GM19240 (cell line): ENCODE data around the gene ACLY.
"Not testable (repeated sequence)": the region's sequence is repeated elsewhere in the genome, so short reads cannot be mapped to it uniquely, and the experiment has no call there.

Experiments
- DNase-seq: peaks from one replicate; pipeline ENCODE4 v3.0.0; 2011; ENCODE audit warnings: low spot score; ENCODE audit not compliant: insufficient read length

Gene ACLY

DNA sequence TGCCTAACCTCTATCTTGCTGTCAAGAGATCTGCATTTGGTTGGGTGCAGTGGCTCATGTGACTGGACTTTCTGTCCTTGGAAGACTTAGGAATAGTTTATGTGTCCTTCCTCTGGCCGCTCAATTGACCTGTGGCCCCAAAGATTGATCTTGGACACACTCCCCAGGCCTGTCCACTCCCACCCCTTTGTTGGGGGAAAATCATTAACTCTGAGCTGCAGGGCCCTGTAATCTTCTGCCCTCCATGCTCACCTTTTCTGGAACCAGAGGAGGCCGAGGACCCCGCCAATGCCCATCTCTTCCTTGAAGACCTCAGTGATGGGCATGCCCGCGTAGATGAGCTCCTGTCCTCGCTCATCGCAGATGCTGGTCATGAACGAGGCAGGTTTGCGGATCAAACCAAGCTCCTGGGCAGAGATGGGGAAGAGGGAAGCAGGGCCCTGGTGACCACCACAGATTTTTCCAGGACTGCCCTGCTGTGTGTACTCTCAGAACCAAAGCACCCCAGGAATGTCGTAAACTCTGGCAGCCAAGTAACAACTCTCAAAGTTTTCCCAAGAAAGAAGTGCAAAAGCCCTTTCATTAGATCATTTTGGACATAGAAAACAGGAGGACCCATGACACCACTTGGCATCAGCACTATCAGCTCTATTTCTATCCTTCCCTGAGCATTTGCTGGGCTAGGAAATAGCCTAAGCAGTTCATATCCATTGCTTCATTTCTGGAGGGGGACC is 45.0 kb downstream of the ACLY start:
- no peak for DNase-seq

DNA sequence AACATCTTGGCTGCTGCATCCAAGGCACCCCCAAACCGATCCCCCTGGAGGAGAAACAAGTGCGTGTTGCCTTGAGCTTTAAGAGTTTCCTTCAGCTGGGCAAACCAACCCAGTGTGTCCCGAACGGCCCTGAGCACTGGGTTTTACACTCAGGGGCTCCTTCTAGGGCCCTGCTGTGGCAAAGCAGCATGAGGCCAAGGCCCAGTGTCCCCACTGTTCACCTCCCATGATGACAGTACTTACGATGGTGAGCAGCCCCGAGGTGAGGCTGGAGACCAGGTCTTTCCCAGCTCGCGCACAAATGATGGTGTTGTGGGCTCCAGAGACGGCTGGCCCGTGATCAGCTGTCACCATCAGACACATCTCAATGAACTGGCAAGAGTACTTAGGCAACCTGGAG is 47.0 kb downstream of the ACLY start:
- no peak for DNase-seq

DNA sequence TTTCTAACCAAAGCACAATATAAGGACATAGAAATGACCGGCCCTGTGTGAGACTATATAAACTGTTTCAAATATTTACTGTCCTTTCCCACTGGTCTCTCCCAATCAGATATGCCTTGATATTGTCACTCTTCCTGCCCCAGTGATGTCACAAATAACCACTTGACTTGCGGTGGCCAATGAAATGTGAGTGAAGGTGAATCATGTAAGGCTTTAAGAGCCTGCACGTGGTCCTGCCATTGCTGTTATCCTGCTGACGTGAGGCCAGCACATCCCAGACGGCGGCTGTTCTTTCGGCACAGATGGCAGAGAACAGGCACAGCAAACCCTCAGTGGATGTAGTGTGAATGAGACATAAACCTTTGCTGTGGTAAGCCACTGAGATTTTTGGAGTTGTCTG is 48.1 kb downstream of the ACLY start:
- no peak for DNase-seq

DNA sequence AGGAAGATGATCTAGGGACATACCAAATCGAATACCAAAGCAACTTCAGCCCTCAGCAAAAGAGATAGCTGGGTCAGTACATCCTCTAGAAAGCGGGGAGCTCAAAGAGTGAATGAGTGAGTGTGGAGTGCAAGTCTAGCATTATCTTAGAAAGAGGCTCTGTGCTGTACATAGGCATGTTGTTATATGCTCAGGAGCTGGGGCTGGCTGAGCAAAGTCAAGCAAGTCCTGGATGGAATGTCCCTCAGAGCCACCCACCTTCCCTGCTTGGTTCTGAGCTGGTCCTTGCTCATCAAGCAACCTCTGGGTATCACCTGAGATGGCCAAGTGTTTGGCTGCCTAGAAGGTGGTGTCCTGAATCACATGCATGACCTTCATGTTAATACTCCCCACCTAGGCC is 48.7 kb downstream of the ACLY start:
- DNase-seq = no peak

DNA sequence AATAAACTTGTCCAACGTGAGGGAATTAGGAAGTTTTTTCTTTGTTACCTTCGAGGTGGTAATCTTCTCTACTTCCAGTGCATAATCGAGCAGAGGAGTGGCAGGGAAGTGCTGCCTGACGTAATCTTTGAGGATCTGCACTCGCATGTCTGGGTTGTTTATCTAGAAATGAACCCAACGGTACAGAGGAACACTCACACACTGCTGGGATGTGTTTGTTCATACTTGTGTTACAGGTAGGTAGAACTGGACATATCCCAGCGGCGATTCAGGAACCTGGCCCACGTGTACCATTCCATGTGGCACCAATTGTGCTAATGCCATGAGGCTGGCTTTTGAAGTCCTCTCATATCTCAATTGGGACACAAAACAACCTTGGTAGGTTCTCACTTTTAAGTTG is 49.3 kb downstream of the ACLY start:
- DNase-seq = no peak

DNA sequence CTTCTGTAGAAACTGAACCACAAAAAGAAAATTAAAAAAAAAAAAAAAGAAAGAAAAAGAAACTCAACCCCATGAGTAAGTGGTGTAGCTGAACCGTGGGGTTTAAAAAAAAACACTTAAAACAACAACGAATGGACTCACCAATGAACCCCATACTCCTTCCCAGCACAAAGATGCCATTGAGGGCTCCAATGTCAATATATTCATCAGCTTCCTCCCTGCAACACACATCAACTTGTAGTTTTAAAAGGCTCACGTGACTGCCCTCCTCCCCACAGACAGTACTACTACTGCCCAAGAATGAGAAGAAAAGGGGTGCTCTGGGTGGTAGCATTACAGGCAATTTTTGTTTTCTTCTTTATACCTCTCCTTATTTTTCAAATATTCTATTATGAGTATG is 50.2 kb downstream of the ACLY start:
- no peak for DNase-seq

DNA sequence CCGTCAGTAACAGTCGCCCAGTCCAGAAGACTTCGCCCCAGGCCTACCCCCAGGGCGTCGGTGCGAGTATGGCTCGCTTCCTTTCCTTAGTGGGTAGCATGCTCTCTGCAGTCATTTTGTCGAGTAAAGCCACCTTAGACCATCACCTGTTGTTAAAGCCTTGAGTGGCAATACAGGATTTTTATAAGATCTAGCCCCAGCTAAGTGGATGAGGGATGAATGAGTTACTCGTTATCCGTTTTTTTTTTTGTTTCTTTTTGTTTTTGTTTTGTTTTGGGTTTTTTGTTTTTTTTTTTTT is 53.2 kb downstream of the ACLY start:
- no peak for DNase-seq

DNA sequence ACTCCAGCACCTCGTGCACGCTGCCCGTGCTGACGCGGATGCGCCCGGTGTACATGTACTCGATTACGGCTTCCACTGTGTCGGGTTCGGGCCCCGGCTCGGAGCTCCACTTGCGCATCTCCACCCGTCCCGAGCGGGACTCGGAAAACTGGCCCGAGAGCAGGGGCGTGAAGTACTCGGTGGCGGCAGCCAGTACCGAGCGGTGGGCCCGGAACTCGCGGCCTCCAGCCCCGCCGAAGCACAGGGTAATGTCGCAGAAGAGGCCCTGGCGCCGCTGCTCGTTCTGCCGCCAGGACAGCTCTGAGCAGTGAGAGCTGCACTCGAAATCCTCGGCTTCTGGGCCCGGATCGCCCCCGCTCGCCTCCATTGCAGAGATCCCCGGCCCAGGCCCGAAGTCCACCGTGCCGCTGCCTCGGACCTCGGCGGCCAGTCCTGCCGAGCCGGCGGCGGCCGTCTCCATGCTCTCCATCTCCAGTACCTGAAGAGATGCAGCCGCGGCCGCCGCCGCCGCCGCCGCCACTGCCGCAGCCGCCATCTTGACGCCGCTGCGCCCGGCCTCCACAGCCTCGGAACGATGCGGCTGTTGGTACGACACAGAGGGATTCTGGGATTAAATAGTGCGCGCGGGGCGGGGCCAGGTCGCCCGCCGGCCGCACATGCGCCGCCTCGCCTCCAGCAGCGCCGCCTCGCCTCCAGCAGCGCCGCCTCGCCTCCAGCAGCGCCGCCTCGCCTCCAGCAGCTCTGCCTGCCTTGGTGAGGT is 53.7 kb downstream of the ACLY start, which contains the start of gene KLHL11:
TSS of gene KLHL11 (minus strand) at position 588 of the 760 bp plus-strand sequence. CDS start at position 535, 53 bp downstream.
- DNase-seq = peak; percentile 75

DNA sequence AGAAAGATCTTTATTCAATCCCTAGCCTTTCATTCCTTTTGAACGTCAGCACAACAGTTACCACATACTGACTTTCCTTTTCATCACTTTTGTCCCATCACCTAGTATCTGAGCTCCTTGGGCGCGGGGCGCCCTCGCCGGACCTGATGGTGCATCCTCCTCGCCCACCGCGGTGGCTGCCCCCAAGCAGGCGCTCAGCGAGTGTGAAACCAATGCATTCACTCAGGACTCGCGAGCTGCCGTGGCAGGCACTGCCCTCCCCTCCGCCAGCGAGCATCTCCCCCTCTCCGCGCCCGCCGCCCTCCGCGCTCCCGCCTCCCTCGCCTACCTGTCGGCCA is 54.3 kb downstream of the ACLY start:
- DNase-seq = peak; percentile 23

DNA sequence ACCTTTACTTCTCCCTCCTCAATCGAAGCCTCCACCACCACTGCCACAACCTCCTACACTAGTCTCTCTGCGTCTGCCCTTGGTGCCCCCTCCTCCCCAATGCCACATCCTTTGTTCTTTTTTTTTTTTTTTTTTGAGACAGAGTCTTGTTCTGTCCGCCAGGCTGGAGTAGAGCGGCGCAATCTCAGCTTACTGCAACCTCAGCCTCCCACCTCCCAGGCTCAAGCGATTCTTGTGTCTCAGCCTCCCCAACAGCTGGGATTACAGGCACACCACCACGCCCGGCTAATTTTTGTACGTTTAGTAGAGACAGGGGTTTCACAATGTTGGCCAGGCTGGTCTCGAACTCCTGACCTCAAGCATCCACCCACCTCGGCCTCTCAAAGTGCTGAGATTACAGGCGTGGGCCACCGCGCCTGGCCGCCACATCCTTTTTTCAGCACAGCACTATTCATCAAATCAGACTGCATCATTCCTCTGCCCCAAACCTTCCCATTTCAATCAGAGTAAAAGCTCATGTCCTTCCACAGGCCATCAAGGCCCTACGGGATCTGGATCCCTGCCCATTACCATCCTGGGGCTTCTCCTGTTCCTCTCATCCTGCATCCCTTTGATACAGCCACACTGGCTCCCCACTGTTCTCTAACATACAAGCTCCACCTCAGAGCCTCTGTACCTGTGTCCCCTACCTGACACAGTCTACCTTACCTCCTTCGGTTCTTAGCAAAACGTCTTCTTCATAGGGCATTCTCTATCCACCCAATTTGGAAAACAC is 55.5 kb downstream of the ACLY start:
- no peak for DNase-seq

DNA sequence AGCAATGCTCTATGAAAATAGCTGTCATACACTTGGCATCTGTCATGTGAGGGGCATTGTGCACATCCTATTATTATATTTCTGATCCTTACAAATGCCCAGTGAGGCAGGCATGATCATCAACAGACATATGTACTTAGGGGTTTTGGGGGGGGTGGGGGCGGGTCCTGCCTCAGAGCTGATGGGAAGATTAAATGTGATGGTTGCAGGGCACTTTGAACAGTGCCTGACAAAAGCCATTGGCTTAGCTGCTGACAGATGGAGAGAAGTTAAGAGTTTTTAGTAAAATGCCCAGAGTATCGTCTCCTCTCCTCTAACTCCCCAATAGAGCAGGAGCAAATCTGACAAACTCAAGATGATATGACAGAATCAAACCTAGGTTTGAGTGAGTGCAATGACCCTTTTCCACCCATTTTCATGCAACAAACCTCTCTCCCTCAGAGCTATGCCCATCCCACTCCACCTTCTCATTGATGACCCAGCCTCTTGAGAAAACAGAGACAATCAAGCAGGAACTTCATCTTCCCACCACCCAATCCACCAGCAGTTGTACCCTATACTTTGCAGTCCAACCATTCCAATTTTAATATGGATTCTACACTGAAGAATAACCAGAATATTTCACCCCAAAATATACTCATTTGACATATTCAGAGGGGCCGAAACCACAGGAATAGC is 58.4 kb downstream of the ACLY start:
- DNase-seq = no peak

DNA sequence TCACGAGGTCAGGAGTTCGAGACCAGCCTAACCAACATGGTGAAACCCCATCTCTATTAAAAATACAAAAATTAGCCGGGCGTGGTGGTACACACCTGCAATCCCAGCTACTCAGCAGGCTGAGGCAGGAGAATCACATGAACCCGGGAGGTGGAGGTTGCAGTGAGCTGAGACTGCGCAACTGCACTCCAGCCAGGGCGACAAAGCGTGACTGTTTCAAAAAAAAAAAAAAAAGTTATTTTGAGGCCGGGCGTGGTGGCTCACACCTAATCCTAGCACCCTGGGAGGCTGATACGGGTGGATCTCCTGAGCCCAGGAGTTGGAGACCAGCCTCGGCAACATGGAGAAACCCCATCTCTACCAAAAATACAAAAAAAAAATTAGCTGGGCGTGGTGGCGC is 67.4 kb downstream of the ACLY start:
- not testable (repeated sequence) for DNase-seq

DNA sequence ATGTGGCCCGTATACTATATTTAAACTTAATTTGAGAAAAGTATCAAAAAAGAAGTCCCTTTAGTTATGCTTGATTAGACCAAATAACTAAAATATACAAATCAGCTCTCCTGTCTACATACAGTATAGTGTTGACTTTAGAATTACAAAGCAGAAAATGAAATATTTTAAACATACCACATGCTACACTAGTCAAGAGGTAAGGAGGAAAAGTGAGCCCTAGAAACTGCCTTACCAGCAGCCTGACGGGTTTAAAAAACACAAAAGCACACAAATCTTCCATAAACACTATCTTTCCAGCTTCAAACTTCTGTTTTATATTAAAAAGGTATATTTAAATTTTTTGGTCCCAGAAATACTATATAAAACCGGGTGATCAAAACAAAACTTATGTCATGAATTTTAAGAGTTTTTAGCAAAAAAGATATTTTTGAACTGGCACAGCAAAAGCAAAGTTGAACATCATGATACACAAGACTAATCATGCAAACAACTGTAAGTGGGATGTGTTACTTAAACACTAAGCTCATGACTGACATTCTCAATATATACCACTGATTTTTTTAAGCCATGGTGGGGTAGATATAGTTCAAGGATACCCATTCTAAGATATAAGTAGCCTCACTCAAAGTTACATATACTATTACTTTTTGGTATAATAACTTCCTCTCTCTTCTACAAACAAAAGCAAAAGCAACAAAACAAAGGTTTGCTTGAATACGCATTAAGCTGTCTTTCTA is 69.3 kb downstream of the ACLY start:
- DNase-seq = no peak

DNA sequence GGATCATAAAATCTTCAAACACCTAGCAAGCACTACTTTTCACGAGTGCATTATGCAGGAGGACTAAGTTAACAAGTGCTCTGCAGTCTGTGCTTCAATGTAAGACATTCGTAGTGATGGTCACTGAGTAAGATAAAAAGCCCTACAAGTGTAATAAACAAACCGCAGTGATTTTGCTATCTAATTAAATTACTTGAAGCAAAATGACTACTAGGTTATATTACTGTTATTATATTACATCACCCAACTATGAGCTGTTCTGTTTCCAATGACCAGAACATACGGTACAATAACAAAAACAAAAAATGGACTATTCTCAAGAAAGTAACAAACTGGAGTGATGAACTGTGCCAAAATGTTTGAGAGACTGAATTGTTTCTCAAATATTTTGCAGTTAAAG is 70.0 kb downstream of the ACLY start:
- no peak for DNase-seq

DNA sequence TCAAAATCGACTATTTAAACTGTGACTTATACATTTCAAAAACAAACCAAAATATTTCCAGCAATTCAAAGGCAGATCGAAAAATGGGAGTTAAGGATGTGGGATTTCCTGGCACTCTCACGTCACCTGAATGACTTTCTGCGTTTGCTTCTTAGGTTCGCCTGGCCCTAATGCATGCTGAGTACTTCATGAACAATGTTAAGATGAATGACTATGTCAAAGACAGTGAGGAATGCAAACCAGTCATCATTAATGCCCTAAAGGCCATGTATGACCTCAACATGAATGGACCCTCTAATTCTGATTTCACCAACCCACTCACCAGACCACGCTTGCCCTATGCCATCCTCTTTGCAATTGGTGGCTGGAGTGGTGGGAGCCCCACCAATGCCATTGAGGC is 73.8 kb downstream of the ACLY start:
- DNase-seq = no peak

DNA sequence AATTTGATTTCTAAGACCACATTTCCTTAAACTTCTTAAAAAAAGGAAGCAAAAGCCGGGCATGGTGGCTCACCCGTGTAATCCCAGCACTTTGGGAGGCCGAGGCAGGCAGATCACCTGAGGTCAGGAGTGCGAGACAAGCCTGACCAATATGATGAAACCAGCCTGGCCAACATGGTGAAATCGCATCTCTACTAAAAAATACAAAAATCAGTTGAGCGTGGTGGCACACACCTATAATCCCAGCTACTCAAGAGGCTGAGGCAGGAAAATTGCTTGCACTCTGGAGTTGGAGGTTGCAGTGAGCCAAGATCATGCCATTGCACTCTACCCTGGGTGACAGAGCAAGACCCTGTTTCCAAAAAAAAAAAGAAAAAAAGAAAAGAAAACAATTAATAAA is 78.0 kb downstream of the ACLY start:
- DNase-seq = not testable (repeated sequence)

DNA sequence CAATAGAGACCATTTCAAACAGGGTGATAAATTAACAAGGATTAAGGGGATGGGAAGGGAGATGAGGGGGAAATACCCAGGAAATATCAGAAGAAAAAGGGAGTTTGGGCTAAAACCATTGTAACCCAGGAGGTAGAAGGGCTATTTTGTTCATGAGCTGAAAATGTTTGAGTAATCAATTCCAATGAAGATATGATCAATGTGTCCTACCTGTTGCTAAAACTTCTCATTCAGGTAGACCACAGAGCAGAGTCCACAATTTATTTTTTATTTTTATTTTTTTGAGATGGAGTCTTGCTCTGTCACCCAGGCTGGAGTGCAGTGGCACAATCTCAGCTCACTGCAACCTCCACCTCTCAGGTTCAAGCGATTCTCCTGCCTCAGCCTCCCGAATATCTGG is 79.3 kb downstream of the ACLY start:
- not testable (repeated sequence) for DNase-seq

DNA sequence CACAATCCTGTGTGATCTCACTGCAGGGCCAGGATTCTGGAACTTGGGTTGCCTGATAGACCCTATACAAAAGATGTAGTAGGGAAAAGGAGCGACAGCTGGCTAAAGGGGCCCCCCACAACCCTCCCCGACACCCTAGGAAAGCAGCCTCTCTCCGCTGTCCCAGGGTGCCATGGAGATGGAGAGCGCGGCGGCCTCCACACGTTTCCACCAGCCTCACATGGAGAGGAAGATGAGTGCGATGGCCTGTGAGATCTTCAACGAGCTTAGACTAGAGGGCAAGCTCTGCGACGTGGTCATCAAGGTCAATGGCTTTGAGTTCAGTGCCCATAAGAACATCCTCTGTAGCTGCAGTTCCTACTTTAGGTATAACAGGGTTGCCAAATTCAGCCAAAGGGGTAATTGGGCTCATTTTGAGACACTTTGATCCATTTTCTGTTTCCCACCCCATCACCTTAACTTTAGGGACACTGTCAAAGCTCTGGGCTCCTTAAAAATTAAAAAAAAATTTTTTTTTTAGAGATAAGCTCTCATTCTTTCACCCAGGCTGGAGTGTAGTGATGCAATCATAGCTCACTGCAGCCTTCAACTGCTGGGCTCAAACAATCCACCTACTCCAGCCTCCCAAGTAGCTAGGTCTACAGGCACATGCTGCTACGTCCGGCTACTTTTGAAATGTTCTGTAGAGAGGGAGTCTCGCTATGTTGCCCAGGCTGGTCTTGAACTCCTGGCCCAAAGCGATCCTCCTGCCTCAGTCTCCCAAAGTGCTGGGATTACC is 80.8 kb downstream of the ACLY start, which contains the start of gene KLHL10:
TSS of gene KLHL10 (plus strand) at position 65 of the 778 bp plus-strand sequence. CDS start at position 173, 108 bp downstream.
- no peak for DNase-seq

DNA sequence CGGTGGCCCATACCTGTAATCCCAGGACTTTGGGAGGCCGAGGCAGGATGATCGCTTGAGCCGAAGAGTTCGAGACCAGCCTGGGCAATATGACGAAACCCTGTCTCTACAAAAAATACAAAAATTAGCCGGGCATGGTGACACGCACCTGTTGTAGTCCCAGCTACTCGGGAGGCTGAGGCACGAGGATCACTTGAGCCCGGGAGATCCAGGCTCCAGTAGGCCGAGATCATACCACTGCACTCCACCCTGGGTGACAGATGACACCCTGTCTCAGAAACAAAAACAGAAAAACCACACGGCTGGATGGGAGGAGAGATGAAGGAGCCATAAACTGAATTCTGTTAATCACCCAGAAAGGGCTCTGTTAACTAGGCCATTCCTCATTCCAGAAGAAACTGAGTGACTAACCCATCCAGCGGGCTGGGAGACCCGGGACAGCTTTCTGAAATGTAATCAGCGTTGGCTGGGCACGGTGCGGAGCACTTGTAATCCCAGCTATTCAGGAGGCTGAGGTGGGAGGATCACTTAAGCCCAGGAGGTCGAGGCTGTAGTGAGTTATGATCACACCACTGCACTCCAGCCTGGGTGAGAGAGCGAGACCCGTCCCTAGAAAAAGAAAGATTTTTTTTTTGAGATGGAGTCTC is 82.1 kb downstream of the ACLY start:
- DNase-seq = no peak
